Neuron (in vitro differentiated cells): ENCODE measurements around the gene PALM3.

Source experiments
- H2AFZ ChIP-seq: one replicate; pipeline ENCODE4 v1.6.1; 2013; ENCODE audit warnings: low read depth, mild to moderate bottlenecking, inconsistent platforms, low read length, moderate library complexity
- H3K27me3 ChIP-seq: one replicate; pipeline ENCODE4 v1.6.1; 2013; ENCODE audit warnings: low read length; ENCODE audit not compliant: insufficient read depth
- H3K36me3 ChIP-seq: one replicate; pipeline ENCODE4 v1.6.1; 2013; ENCODE audit warnings: low read length; ENCODE audit not compliant: insufficient read depth
- H3K4me1 ChIP-seq: one replicate; pipeline ENCODE4 v1.6.1; 2013; ENCODE audit warnings: low read length; ENCODE audit not compliant: insufficient read depth
- H3K4me3 ChIP-seq: 2 replicates; pipeline ENCODE4 v1.5.1; 2013; ENCODE audit warnings: mild to moderate bottlenecking, low read length, moderate library complexity
- H3K9me3 ChIP-seq: one replicate; pipeline ENCODE4 v1.6.1; 2013; ENCODE audit warnings: low read length

PALM3 gene

GRCh38 chr19:14005349-14006084 lies 56.4 kb downstream of the PALM3 start:
- Histone ChIP-seq H3K36me3 (no peaks in the 10 kb centered on the region), H3K27me3 (no peaks in the 10 kb centered on the region), H3K9me3 (peaks cover under 1% of the 10 kb centered on the region), H3K4me3 (peak overlapping the region; percentile 79), H2AFZ (no peak overlapping the region), H3K4me1 (no peaks in the 10 kb centered on the region)

GRCh38 chr19:14004619-14005348 lies 57.1 kb downstream of the PALM3 start:
- Histone ChIP-seq H3K4me3 (peak overlapping the region; percentile 79), H2AFZ (no peak overlapping the region), H3K27me3 (no peaks in the 10 kb centered on the region), H3K4me1 (no peaks in the 10 kb centered on the region), H3K36me3 (no peaks in the 10 kb centered on the region), H3K9me3 (peaks cover 4% of the 10 kb centered on the region)
